Activated naive CD4-positive, alpha-beta T cell treated with anti-CD3 and anti-CD28 coated beads, Interleukin-2, amount 50 U/mL, for 24 hours (primary cell): Measurements from ENCODE around the gene ETNPPL.

Source experiments
- H3K27ac Mint-ChIP-seq: one replicate; pipeline ENCODE4 v1.8.0; 2021; ENCODE audit warnings: mild to moderate bottlenecking, mixed read lengths
- H3K27me3 Mint-ChIP-seq: one replicate; pipeline ENCODE4 v1.8.0; 2021; ENCODE audit warnings: mixed read lengths
- H3K36me3 Mint-ChIP-seq: one replicate; pipeline ENCODE4 v1.8.0; 2021; ENCODE audit warnings: mixed read lengths
- H3K4me1 Mint-ChIP-seq: one replicate; pipeline ENCODE4 v1.8.0; 2021; ENCODE audit warnings: mixed read lengths
- H3K4me3 Mint-ChIP-seq: one replicate; pipeline ENCODE4 v1.8.0; 2021; ENCODE audit warnings: mild to moderate bottlenecking, mixed read lengths
- H3K9me3 Mint-ChIP-seq: one replicate; pipeline ENCODE4 v1.8.0; 2021; ENCODE audit warnings: mixed read lengths

Gene ETNPPL

DNA sequence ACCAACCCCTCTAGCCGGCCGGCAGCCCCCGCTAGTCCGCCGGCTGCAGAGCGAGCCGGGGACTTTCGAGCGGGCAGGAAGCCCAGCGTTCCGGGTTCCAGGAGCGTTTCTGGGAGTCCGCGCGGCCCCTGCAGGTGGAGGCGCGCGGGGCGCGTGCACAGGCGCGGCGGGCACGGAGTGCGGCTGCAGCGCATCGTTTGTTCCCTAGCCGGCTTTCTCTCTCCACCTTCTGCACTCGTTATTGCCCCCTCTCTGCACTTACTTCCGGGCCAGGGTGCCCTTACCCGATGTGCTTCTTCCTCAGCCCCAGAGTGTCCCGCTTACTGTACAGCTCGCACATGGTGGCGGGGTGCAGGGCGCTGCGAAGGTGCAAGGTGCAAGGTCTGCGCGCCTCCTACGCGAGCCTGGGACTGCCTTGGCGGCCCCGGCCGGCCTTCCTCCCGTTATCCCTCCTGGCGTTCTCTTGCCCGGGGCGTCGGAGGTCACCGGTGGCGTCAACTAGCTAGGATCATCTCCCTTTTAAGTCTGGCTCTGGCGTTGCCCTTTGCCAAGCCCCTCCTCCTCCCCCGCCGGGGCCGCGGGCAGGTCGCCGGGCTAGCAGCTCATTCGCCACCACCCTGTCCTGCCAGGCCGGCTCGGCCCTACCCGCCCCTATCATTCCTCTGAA lies at the start of gene ETNPPL:
TSS of gene ETNPPL (minus strand) at position 495 of the 667 bp plus-strand sequence. CDS start at position 340, 155 bp downstream.
- peak within 1 kb of the TSS; percentile 90 for H3K4me3 Mint-ChIP-seq
- no peak within 1 kb of the TSS for H3K27ac Mint-ChIP-seq
- H3K4me1 Mint-ChIP-seq = peaks cover 15% of the 10 kb centered on the region
- H3K36me3 Mint-ChIP-seq = peaks cover 2% of the 10 kb centered on the region
- no peaks in the 10 kb centered on the region for H3K9me3 Mint-ChIP-seq
- H3K27me3 Mint-ChIP-seq = peaks cover 35% of the 10 kb centered on the region

DNA sequence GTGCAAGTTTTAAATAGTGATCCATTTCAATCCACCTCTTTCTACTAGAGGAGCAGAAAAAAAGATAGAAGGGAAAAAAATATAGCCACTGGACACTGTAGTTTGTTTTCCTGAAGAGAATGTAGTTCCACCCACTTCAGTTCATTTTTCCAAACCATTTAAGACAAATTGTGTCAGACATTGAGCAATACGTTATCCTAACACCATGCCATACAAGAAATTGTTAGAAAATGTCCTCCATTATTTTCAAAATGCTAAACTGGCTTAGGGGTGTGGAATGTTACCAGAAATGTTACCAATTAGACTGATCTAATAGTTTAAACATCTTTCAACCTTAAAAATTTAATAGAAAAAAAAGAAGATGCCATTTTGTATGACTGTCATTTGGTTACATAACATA lies 48.6 kb upstream of the ETNPPL start:
- no peaks in the 10 kb centered on the region for H3K4me1 Mint-ChIP-seq
- H3K4me3 Mint-ChIP-seq = no peak overlapping the region
- H3K36me3 Mint-ChIP-seq = no peaks in the 10 kb centered on the region
- H3K9me3 Mint-ChIP-seq = no peaks in the 10 kb centered on the region
- H3K27ac Mint-ChIP-seq = no peak overlapping the region
- peaks cover 20% of the 10 kb centered on the region for H3K27me3 Mint-ChIP-seq

DNA sequence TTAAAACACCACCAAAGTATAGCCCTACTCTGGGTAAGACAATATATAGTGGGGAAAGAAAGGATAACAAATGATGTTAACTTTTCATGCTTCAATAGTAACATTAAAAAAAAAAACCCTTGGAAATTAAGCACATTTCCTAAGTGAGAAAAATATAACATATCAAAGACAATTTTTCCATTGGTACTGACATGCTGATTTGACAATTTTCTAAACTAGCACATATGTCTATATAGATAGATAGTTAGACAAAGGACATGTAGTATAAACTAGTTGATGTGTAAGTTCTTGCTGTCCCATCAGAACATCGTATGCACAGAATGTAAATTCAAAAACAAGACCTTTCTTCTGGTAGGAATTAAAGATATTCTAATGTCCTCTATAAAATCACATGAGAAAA lies 47.2 kb upstream of the ETNPPL start:
- Mint-ChIP-seq H3K4me3 (no peak overlapping the region), H3K36me3 (no peaks in the 10 kb centered on the region), H3K9me3 (no peaks in the 10 kb centered on the region), H3K27me3 (peaks cover 20% of the 10 kb centered on the region), H3K4me1 (no peaks in the 10 kb centered on the region), H3K27ac (no peak overlapping the region)

DNA sequence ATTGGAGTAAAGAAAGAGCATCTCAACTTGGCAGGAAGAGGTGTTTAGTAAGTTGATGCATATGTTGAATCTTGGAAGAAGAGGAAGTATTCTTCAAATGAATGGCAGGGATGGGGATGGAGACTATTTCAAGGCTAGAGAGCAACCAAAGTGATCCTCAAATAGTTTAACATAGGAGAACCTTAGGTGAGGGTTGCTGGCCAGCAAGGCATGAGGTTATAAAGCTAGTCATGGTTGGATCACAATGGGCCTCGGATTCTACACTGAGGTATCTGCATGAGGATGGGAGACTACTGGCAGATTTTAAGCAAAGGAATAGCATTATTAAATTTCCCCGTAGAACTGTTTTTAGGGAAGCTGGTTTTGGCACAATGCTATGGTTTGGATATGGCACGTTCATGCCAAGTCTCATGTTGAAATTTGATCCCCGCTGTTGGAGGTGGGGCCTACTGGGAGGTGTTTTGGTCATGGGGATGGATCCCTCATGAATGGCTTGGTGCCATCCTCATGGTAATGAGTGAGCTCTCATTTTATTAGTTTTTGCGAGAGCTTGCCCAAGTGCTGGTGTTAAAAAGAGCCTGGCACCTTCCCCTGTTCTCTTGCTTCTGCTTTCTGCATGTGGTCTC lies 41.9 kb upstream of the ETNPPL start:
- Mint-ChIP-seq H3K4me1 (no peaks in the 10 kb centered on the region), H3K27me3 (peaks cover 7% of the 10 kb centered on the region), H3K4me3 (no peak overlapping the region), H3K9me3 (no peaks in the 10 kb centered on the region), H3K27ac (no peak overlapping the region), H3K36me3 (no peaks in the 10 kb centered on the region)

DNA sequence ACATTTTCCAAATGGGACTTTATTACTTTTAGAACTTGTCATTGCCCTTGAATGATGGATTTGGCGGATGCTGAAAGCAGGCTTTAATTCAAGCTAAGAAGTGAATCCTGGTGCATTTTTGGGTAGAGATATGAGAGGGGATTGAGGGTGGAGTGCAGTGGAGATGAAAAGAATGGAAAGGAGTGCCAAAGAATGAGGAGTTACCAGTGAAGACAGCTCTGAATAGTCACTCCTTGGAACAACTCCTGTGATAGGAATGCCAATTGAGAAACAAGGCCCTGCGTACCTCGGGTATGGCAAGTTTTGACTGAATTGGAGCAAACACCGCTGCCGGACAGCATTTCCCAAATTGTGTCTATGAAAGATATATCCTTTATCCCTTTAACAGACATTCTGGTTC lies 36.5 kb upstream of the ETNPPL start:
- no peaks in the 10 kb centered on the region for H3K4me1 Mint-ChIP-seq
- no peak overlapping the region for H3K4me3 Mint-ChIP-seq
- no peaks in the 10 kb centered on the region for H3K9me3 Mint-ChIP-seq
- no peak overlapping the region for H3K27ac Mint-ChIP-seq
- H3K27me3 Mint-ChIP-seq = no peaks in the 10 kb centered on the region
- no peaks in the 10 kb centered on the region for H3K36me3 Mint-ChIP-seq

DNA sequence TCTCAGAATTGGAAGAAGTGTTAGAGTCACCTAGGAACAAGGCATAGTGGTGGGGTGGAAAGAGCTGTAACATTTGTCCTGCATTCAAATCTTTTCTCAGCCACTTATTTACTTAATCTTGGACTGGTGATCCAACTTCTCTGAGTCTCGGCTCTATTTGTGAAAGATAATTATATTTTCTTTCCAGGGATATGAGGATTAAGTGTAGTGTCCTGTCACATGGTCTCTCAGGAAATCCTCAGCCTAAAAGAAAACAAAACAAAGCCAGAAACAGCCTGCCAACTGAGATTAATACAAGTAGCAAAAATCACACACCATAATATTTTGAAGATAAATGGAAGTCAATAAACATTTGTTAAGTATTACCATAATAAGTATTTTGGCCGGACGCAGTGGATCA lies 33.3 kb upstream of the ETNPPL start:
- H3K36me3 Mint-ChIP-seq = no peaks in the 10 kb centered on the region
- no peaks in the 10 kb centered on the region for H3K9me3 Mint-ChIP-seq
- H3K4me1 Mint-ChIP-seq = no peaks in the 10 kb centered on the region
- no peak overlapping the region for H3K27ac Mint-ChIP-seq
- no peak overlapping the region for H3K4me3 Mint-ChIP-seq
- H3K27me3 Mint-ChIP-seq = no peaks in the 10 kb centered on the region

DNA sequence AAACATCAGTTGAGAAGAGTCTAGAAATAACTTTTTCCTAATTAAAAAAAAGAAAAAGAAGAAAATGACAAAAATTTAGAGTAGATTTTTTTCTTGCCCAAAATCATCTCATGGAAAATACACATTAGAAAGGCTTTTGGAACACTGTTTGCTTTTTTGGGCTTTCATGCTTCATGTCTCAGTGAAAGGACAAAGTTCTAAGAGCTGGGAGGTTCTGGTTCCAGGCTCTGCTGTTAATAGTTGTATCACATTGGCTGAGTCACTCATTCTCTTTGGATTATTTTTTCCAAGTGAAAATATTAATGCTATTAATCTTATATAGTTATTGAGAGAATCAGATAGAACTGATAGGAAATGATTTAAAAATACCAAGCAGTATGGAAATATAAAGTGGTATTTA lies 32.9 kb upstream of the ETNPPL start:
- H3K9me3 Mint-ChIP-seq = no peaks in the 10 kb centered on the region
- no peak overlapping the region for H3K27ac Mint-ChIP-seq
- H3K36me3 Mint-ChIP-seq = no peaks in the 10 kb centered on the region
- H3K4me1 Mint-ChIP-seq = no peaks in the 10 kb centered on the region
- no peaks in the 10 kb centered on the region for H3K27me3 Mint-ChIP-seq
- H3K4me3 Mint-ChIP-seq = no peak overlapping the region

DNA sequence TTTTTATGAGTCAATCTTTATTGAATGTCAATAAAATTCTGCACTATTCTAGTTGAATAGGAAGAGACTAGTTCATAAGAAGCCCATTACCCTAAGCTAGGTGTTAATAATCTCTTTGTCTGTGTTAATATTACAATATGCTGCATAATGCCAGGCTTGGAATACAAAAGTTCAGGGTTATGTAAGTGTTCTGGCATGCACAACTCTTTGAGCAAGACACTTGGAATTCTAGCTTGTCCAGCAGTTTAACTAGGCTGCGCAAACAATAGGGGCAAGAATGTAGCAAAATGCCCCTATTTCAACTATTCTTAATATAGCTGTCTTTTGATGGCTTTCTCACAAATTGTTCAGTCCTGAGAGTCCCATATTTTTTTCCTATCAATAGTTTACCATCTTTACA lies 31.3 kb upstream of the ETNPPL start:
- Mint-ChIP-seq H3K9me3 (no peaks in the 10 kb centered on the region), H3K4me1 (no peaks in the 10 kb centered on the region), H3K27me3 (no peaks in the 10 kb centered on the region), H3K36me3 (no peaks in the 10 kb centered on the region), H3K27ac (no peak overlapping the region), H3K4me3 (no peak overlapping the region)

DNA sequence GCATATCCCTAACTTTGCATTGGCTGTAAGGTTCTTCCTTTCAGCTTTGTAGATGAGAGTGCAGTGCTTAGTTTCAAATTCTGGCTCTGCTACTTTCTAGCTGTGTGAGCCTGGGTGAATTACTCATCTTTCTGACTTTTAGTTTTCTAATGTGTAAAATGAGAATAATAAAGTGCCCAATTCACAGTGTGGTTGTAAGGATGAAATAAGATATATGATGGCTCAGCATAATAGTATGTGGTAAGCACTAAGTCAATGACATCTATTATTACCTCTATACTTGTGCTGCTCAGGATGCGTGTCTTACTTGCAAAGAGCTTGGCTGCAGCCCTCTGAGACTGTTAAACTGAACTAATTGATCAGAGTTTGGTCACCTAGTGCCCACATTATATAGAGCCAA lies 30.6 kb upstream of the ETNPPL start:
- H3K4me3 Mint-ChIP-seq = no peak overlapping the region
- H3K27ac Mint-ChIP-seq = no peak overlapping the region
- H3K36me3 Mint-ChIP-seq = no peaks in the 10 kb centered on the region
- H3K9me3 Mint-ChIP-seq = no peaks in the 10 kb centered on the region
- no peaks in the 10 kb centered on the region for H3K27me3 Mint-ChIP-seq
- no peaks in the 10 kb centered on the region for H3K4me1 Mint-ChIP-seq

DNA sequence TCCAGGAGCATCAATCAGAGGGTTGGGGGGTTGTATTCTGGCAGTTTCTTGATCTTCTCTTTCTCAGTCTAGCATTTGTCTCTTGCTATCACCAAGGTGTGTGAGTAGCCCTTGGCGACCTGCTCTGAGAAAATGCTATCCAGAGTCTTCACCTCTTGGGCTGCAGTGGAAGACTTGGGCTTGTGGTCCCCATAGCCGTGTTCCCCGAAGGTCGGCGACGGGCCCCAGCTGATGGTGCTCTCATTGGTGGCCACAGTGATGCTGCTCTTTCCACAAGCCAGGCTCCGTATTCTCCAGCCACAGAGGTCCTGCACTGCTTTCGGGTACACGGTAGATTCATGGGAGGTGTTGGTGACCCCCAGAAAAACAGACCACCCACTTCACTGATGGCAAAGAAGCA lies 25.9 kb upstream of the ETNPPL start:
- Mint-ChIP-seq H3K27me3 (no peaks in the 10 kb centered on the region), H3K27ac (no peak overlapping the region), H3K4me1 (no peaks in the 10 kb centered on the region)

DNA sequence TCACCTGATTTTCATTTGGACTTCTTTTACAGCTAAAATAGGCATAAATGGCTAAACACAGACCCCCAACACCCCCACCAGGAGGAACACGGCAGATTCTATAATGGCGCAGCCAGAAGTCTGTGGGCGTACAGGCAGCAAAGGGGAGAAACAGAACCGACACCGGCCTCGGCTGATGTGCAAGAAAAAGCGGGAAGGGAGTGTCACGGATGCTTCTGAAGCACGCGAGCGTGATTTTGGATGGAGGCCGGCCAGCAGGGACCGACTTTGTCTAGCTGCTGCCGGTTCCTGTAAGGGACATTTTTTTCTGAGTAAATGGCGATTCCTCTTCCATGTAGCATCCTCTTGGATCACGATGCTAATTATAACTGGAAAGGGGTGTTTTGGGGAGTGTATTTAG lies 24.9 kb upstream of the ETNPPL start:
- no peak overlapping the region for H3K4me3 Mint-ChIP-seq
- no peaks in the 10 kb centered on the region for H3K36me3 Mint-ChIP-seq
- H3K27me3 Mint-ChIP-seq = no peaks in the 10 kb centered on the region
- no peaks in the 10 kb centered on the region for H3K9me3 Mint-ChIP-seq
- no peak overlapping the region for H3K27ac Mint-ChIP-seq
- no peaks in the 10 kb centered on the region for H3K4me1 Mint-ChIP-seq

More for the DNA sequence above, 25.9 kb upstream of the ETNPPL start:
- Mint-ChIP-seq H3K36me3 (no peaks in the 10 kb centered on the region), H3K4me3 (no peak overlapping the region), H3K9me3 (no peaks in the 10 kb centered on the region)

DNA sequence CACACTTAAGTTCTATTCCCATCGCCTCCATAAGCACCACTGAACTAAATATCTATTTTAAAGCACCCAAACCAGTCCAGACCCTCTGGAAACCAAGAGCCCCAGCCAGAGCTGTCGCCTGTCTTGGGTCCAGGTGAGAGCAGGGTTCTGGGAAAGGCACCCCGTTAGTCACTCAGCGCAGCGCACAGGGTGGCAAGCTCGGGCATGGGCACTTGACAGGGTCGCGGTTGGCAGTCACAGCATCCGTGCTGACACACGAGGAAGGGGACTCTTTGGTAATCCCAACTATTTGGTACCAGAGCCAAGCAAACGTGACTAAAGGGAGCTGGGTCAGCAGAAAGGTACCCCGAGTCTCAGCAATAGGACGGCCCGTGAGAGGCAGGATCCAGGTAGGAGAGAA lies 24.3 kb upstream of the ETNPPL start:
- Mint-ChIP-seq H3K4me1 (no peaks in the 10 kb centered on the region), H3K9me3 (no peaks in the 10 kb centered on the region), H3K27me3 (no peaks in the 10 kb centered on the region), H3K36me3 (peaks cover 1% of the 10 kb centered on the region), H3K4me3 (no peak overlapping the region), H3K27ac (no peak overlapping the region)

DNA sequence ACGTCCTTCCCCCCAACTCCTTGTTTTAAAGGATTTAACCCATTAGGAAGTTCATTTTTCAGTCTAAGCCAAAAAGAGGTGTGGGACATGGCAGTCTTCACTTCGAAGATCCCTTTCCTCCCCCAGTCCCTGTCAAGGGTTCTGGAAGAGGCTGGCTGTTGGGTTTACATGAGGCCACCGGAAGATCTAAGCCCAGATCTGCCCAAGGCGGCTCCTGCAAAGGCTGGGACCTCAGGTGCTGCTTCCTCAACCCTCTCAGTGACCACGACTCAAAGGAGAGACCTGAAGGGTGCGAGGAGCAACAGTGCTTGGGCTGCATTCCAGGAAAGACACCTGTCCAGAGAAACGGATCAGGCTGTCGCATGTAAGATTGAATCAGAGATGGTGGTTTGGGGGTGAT lies 23.5 kb upstream of the ETNPPL start:
- no peaks in the 10 kb centered on the region for H3K9me3 Mint-ChIP-seq
- peaks cover 1% of the 10 kb centered on the region for H3K36me3 Mint-ChIP-seq
- no peak overlapping the region for H3K27ac Mint-ChIP-seq
- peaks cover 1% of the 10 kb centered on the region for H3K27me3 Mint-ChIP-seq
- no peak overlapping the region for H3K4me3 Mint-ChIP-seq
- no peaks in the 10 kb centered on the region for H3K4me1 Mint-ChIP-seq

DNA sequence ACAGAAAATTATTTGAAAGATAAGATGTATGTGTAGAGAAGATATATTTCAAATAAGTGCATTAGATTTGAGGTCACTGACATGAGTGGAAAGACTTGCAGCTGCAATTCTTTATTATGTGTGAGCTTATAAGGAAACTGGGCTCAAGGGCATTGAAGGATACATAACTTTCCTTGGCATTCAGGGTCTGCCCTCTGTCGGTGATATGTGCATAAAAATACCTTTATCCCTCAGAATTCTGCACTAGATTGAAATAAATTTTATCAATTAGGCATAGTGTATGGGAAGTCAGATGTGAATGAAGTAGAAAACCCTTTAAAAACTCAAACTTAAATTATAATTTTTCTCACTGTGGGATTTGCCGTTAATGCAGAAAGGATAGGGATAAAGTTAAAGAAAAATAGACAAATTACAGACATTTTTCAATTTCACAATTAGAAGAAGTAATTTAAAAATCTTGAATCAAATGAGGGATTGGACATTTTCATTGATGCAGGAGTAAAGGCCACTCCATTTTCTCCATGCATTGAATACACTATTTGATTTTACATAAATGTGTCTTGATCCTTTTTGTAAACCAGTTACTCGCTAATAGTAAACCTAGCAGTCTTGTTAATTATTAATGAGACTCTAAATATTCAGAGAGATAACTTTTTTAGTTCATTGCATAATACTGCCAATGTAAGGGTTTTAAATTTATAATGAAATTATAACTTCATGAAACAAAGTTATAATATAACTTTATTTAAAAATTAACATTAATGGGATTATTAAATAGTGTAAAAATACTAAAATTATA lies 21.0 kb upstream of the ETNPPL start:
- H3K4me1 Mint-ChIP-seq = no peaks in the 10 kb centered on the region
- peaks cover 2% of the 10 kb centered on the region for H3K27me3 Mint-ChIP-seq
- peaks cover 1% of the 10 kb centered on the region for H3K36me3 Mint-ChIP-seq
- H3K4me3 Mint-ChIP-seq = no peak overlapping the region
- H3K9me3 Mint-ChIP-seq = no peaks in the 10 kb centered on the region
- no peak overlapping the region for H3K27ac Mint-ChIP-seq

DNA sequence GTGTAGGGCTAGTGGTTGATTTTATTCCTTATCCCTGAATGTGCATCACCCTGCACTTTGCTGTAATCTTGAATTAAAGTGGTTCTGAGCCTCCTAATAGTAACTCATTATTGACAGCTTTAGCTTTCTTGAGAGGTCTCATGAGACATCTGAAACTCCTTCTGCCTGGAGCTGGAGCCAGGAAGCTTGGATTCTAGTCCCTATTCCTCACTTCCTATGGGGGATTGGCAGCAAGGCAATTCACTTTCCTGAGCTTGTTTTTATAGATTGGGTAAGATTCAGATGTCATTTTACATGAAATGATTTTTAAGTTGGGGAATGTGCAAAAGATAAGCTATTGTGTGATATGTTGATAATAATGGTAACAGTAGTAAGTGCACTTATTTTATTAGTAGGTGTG lies 17.1 kb upstream of the ETNPPL start:
- Mint-ChIP-seq H3K27me3 (peaks cover 8% of the 10 kb centered on the region), H3K36me3 (peaks cover 1% of the 10 kb centered on the region), H3K27ac (no peak overlapping the region), H3K9me3 (no peaks in the 10 kb centered on the region), H3K4me3 (no peak overlapping the region), H3K4me1 (no peaks in the 10 kb centered on the region)

DNA sequence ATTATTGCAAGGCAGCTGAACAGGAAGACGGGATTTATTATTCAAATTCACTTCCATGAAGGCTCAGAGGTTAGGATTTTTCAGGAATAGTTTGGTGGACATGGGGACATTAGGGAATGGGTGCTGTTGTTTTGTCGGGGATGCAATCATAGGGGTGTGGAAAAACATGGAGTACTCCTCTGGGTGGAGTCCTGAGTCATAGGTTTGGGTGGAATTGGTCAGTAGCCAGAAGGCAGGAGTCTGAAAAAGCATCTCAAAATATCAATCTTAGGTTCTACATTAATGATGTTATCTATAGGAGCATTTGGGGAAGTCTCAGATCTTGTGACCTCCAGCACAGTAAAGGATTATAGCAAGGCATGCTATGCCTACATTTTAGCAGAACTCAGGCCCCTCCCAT lies 14.5 kb upstream of the ETNPPL start:
- H3K9me3 Mint-ChIP-seq = no peaks in the 10 kb centered on the region
- H3K4me3 Mint-ChIP-seq = no peak overlapping the region
- H3K4me1 Mint-ChIP-seq = no peaks in the 10 kb centered on the region
- H3K36me3 Mint-ChIP-seq = peaks cover 1% of the 10 kb centered on the region
- peaks cover 8% of the 10 kb centered on the region for H3K27me3 Mint-ChIP-seq
- H3K27ac Mint-ChIP-seq = no peak overlapping the region
